Suppressor macrophage (primary cell): ENCODE measurements around the gene BCL11B.

Experiments used
- DNase-seq, 4 experiments: peaks; one replicate each; pipeline ENCODE4 v3.0.0-alpha.2; 2020 to 2022

The BCL11B gene

GRCh38 chr14:99131632-99132271 is 140.2 kb downstream of the BCL11B start:
- DNase-seq: no peak

- DNase-seq: no peak
These were observed 142.0 kb downstream of the BCL11B start for GRCh38 chr14:99129998-99130397.

- DNase-seq: no peak
These were observed 142.7 kb downstream of the BCL11B start for GRCh38 chr14:99129211-99129696.

- no peak for DNase-seq
These were observed 143.8 kb downstream of the BCL11B start for GRCh38 chr14:99128185-99128584.

DNA sequence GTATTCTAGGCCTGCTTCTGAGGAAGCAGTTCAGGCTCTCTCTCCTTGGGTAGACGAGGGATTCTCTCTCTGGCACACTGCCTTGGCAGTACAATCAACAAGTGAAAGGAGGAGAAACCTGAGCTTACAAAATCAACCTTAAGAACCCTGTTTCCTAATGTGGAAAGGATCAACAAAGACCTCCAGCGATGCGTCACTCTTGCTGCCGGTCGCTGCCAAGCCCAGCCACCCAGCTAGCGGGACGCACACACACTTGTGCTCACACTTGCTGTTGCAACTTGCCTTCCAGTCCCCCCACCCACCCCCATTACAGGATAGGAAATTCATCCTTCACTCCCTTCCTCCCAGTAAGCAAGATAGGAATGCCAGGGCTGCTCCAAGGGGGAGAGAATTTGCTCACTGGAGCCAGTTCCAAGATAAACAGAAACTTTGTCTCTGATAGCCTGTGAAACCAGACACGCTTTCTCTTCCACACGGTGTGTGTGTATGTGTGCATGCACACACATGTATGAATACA is 144.3 kb downstream of the BCL11B start:
- DNase-seq: no peak

GRCh38 chr14:99125616-99126431 is 146.2 kb downstream of the BCL11B start:
- DNase-seq: no peak

DNA sequence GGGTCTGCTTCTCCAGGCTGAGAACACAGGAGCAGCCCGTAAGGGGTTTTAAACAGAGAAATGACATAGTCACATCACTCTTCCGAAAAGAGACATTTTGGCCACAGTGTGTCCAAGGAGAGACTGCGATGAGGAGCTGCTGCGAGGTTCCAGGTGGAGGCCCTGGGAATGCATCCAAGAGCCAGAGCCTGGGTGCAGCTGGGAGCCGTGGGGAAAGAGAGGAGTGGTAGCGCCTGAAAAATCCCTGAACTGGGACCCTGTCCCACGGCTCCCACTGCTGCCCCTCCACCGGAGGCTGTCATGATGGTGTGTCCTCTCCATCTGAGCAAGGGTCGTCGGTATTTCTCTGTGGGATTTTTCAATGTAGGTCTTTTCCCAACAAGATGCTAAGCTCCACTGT is 146.9 kb downstream of the BCL11B start:
- no peak for DNase-seq

GRCh38 chr14:99124482-99125105 is 147.4 kb downstream of the BCL11B start:
- no peak for DNase-seq

GRCh38 chr14:99123208-99123870 is 148.7 kb downstream of the BCL11B start:
- no peak for DNase-seq

GRCh38 chr14:99122521-99123125 is 149.4 kb downstream of the BCL11B start:
- DNase-seq: no peak

DNA sequence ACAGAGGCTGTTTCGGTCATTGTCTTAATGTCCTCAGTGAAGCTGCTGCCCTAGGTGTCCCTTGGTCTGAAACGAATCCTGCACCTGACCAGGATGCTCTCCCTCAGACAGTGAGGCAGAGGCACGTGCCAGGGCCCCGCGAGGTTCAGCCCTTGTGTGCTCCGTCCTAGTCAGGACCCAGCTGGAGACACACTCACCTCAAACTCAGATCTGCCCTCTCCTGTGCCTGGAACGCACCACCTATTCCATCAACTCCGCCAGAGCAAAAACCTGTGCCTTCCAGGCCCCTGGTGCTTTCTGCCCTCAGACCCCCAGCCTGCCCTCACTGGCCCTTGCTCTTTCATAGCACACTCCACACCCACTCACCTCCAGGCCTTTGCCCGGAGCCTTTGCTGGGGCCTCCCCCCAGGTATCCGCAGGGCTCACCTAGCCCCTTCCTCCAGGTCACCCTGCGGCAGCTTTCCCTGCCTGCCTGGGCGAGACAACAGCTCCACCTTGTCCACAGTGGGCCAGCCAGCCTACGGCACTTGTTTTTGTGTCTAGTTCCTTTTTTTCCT is 150.6 kb downstream of the BCL11B start:
- no peak for DNase-seq

DNA sequence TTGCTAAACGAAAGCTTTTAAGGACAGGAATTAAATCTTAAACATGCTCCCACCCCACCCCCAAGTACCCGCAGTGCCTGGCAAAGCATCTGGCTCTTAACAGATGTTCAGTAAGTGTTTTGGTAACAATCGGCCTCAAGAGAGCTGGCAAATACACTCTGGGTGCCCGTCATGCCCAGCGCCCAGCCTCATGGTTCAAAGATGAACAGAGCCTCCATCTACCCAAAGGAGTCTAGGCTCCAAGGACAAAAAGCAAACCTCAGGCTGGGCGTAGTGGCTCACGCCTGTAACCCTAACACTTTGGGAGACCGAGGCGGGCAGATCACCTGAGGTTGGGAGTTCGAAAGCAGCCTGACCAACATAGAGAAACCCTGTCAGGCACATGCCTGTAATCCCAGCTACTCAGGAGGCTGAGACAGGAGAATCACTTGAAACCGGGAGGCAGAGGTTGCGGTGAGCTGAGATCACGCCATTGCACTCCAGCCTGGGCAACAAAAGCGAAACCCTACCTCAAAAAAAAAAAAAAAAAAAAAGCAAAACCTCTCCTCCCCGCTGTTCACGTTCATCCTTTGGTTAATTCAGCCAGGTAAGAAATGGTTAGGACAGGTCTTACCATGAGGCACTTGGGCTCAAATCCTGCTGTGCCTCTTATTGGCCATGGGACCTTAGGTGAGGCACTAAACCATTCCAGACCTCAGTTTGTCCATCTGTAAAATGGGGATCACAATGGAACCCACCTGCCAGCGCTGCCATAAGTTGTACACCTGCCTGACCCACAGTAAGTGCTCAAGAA is 151.3 kb downstream of the BCL11B start:
- no peak for DNase-seq

DNA sequence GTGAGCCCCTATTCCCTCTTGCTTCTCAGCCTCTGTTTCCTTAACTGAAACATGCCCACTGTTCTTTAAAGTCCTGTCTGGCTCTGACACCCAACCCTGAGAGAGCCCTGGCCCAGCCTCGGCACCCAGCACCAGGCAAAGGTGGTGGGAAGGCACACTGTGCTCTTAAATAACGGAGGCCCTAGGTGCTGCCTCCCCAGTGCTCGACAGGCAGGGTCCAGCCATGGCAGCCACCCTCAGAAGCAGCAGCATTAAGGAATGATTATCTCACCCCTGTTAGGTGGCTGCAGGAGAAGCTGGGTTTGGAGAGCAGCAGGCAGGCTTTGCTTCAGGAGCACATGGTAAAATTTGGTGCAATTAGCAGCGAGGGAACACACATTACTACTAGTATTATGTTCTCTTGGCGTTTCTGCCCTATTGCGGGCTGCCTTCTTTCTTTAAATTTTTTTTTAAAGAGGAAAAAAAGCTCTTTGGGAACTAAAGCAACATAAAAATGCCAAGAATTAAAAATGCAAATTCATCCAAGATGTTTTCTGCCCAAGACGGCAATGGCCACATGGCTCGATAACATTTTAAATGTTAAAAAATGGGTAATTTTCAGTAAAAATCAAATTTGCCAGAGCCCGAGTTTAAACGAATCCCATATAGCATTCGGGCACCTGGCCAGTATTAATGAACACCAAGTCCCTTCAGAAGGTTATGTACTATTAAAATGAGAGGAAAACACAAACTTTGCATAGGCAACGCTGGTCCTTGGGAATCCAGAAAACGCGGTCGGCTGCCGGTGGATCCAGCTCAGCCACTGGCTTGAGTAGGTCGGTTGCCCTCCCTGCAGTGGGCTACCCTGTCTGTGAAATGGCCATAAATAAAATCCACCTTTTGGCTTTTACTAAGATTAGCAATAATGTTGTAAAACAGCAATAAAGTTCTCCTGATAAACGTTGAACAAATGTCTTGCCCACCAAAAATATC is 152.2 kb downstream of the BCL11B start:
- no peak for DNase-seq
